HG03060 (cell line): ENCODE results near the gene CRY2.
"Not testable (repeated sequence)": the region's sequence is repeated elsewhere in the genome, so short reads cannot be mapped to it uniquely, and the experiment has no call there.

Source experiments
- ATAC-seq: cut with Tn5 transposase; IDR thresholded peaks from one replicate; pipeline ENCODE4 v1.9.1; 2021; ENCODE audit warnings: low read depth, moderate number of reproducible peaks; ENCODE audit not compliant: unreplicated experiment

The CRY2 gene

GRCh38 chr11:45811109-45811435, 36.2 kb upstream of the CRY2 start:
- no peak for ATAC-seq

GRCh38 chr11:45811571-45812290, 35.5 kb upstream of the CRY2 start:
- no peak for ATAC-seq

- ATAC-seq = no peak
Measured at GRCh38 chr11:45812581-45813548, 34.4 kb upstream of the CRY2 start.

- ATAC-seq = no peak
Measured at GRCh38 chr11:45815747-45816146, 31.5 kb upstream of the CRY2 start.

- ATAC-seq = no peak
Measured at GRCh38 chr11:45816614-45817013, 30.7 kb upstream of the CRY2 start.

GRCh38 chr11:45817191-45817590, 30.1 kb upstream of the CRY2 start:
- ATAC-seq = no peak

GRCh38 chr11:45818961-45819605, 28.2 kb upstream of the CRY2 start:
- ATAC-seq = no peak

- no peak for ATAC-seq
Measured at GRCh38 chr11:45820211-45820857, 26.9 kb upstream of the CRY2 start.

- not testable (repeated sequence) for ATAC-seq
Measured at GRCh38 chr11:45826492-45826891, 20.8 kb upstream of the CRY2 start.

- no peak for ATAC-seq
Measured at GRCh38 chr11:45827123-45827522, 20.2 kb upstream of the CRY2 start.

GRCh38 chr11:45828996-45829395, 18.3 kb upstream of the CRY2 start:
- ATAC-seq = no peak

- ATAC-seq = no peak
Measured at GRCh38 chr11:45830596-45830995, 16.7 kb upstream of the CRY2 start.

GRCh38 chr11:45832811-45833441, 14.3 kb upstream of the CRY2 start:
- no peak for ATAC-seq

GRCh38 chr11:45833761-45834160, 13.5 kb upstream of the CRY2 start:
- ATAC-seq = no peak

GRCh38 chr11:45834298-45834756, 12.9 kb upstream of the CRY2 start:
- ATAC-seq = no peak

GRCh38 chr11:45839204-45839603, 8.1 kb upstream of the CRY2 start:
- ATAC-seq = no peak

- not testable (repeated sequence) for ATAC-seq
Measured at GRCh38 chr11:45840251-45840650, 7.0 kb upstream of the CRY2 start.

- ATAC-seq = no peak
Measured at GRCh38 chr11:45843158-45843924, 3.9 kb upstream of the CRY2 start.

- ATAC-seq = no peak
Measured at GRCh38 chr11:45844822-45845578, 2.3 kb upstream of the CRY2 start.
